AG04450 (cell line): Measurements from ENCODE around the gene FGD1. TPM values are rescaled to one million over a fixed set of nuclear protein-coding genes. Genes with fewer than 3 reads are reported as not detected.
A peak's percentile ranks its signal among the peaks of the same experiment; 100 is the strongest.

ENCODE experiments used
- CTCF ChIA-PET: fragments of 300-600, 350-600 bp; formaldehyde crosslinking; extraction: SDS; loops from one replicate; lab custom pipeline; 2022; ENCODE audit warnings: antibody characterized with exemption, inconsistent platforms; lab: Charles Lee
- POLR2A ChIA-PET: fragments of 350-600 bp; formaldehyde crosslinking; extraction: SDS; loops from one replicate; lab custom pipeline; 2021; ENCODE audit warnings: antibody characterized with exemption, inconsistent platforms; lab: Yijun Ruan, JAX
- DNase-seq: peaks from one replicate; pipeline ENCODE4 v3.0.0-alpha.2; 2011; ENCODE audit warnings: low read depth, low spot score
- H3K27ac ChIP-seq: one replicate; pipeline ENCODE4 v1.5.1; 2012; ENCODE audit warnings: low read depth, low read length, control low read depth
- H3K27me3 ChIP-seq: one replicate; pipeline ENCODE4 v1.6.0; 2012; ENCODE audit warnings: low read length; ENCODE audit not compliant: control insufficient read depth, insufficient read depth
- H3K4me3 ChIP-seq: 2 replicates; pipeline ENCODE4 v1.5.1; 2011; ENCODE audit warnings: mild to moderate bottlenecking, low read depth, low read length, control low read depth
- H3K9me3 ChIP-seq: 2 replicates; pipeline ENCODE4 v1.5.1; 2012; ENCODE audit warnings: low read length; ENCODE audit not compliant: control insufficient read depth, insufficient read depth
- polyA plus RNA-seq: library from polyadenylated mRNA; depleted of rRNA; stranded (reverse); fragments of >200 nt; gene quantifications from 2 replicates; pipeline ENCODE4 v1.2.3, GENCODE V29; 2011
- TF ChIP-seq, protein P1 (sequence below): IDR thresholded peaks from 2 replicates; pipeline ENCODE4 v1.5.1; 2011; ENCODE audit warnings: low read depth, low read length, control low read depth, inconsistent platforms

FGD1 gene
- polyA plus RNA-seq, 1 experiment: 4.1 TPM

DNA sequence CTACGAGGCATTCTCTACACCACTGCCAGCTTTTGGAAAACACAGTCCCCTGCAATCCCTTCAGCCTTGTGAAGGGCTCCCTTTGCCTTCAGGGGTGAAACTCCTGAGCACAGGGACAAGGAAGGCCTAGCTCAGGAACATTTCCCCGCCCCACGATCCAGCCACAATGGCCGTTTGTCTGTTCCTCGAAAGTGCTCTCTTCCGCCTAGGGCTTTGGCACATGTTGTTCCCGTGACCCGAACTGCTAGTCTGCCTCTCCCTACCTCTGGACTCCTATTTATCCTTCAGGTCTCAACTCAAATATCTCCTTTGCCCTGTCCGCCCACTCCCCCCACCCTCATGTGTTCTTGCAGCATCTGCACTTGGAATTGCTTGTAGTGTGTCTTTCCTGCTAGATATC is 12.1 kb downstream of the FGD1 start:
- TF ChIP-seq, protein P1, sequence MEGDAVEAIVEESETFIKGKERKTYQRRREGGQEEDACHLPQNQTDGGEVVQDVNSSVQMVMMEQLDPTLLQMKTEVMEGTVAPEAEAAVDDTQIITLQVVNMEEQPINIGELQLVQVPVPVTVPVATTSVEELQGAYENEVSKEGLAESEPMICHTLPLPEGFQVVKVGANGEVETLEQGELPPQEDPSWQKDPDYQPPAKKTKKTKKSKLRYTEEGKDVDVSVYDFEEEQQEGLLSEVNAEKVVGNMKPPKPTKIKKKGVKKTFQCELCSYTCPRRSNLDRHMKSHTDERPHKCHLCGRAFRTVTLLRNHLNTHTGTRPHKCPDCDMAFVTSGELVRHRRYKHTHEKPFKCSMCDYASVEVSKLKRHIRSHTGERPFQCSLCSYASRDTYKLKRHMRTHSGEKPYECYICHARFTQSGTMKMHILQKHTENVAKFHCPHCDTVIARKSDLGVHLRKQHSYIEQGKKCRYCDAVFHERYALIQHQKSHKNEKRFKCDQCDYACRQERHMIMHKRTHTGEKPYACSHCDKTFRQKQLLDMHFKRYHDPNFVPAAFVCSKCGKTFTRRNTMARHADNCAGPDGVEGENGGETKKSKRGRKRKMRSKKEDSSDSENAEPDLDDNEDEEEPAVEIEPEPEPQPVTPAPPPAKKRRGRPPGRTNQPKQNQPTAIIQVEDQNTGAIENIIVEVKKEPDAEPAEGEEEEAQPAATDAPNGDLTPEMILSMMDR: no peak
- Histone ChIP-seq H3K27ac (no peak overlapping the region), H3K4me3 (no peak overlapping the region), H3K9me3 (no peaks in the 10 kb centered on the region), H3K27me3 (no peaks in the 10 kb centered on the region)
- no peak for DNase-seq
- POLR2A ChIA-PET: no interaction called here
- CTCF ChIA-PET: no interaction called here

DNA sequence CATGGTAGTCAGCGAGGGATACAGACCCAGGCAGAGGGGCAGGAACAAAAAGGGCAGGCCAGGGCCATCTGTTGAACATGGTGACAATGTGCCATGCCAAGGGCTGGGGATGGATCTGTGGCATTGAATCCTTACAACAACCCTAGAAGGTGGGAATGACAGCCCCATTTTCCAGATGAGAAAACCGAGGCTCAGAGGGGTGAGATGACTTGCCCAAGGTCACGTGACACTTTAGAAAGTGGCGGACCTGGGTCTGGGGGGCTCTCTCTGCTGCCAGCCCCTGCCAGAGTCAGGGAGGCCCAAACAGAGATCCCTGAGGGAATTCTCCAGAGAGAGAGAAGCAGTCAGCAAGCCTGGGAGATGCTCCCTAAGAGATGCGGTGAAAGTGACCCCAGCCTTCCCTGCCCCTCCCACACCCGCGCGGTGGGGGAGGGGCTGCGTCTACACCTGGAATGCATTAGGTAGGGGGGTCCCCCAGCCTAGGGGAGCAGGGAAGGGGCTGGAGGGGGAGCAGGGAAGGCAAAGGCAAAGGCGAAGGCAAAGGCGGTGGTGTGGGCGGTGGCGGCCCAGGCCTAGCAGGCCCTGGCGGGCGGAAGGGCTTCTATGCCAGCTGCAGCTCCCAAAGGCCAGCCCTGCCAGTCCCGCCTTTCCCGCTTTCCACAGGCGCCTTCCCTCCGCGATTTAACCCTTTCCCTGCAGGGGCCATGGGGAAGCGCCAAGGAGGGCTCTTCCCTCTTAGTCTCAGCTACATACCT is 13.0 kb downstream of the FGD1 start:
- ChIA-PET POLR2A (interaction anchor here (0.6 kb wide), 1 partner anchor 157 kb away, joined by 3 read pairs; no protein-coding TSS in a partner anchor), CTCF (interaction anchor here (0.5 to 0.7 kb wide), 7 partner anchors 8 to 64 kb away, joined by 3 to 6 read pairs (median 4); no protein-coding TSS in a partner anchor)
- TF ChIP-seq, protein P1: no peak
- DNase-seq: no peak
- Histone ChIP-seq H3K4me3 (no peak overlapping the region), H3K9me3 (no peaks in the 10 kb centered on the region), H3K27me3 (no peaks in the 10 kb centered on the region), H3K27ac (peak overlapping the region; percentile 70)

DNA sequence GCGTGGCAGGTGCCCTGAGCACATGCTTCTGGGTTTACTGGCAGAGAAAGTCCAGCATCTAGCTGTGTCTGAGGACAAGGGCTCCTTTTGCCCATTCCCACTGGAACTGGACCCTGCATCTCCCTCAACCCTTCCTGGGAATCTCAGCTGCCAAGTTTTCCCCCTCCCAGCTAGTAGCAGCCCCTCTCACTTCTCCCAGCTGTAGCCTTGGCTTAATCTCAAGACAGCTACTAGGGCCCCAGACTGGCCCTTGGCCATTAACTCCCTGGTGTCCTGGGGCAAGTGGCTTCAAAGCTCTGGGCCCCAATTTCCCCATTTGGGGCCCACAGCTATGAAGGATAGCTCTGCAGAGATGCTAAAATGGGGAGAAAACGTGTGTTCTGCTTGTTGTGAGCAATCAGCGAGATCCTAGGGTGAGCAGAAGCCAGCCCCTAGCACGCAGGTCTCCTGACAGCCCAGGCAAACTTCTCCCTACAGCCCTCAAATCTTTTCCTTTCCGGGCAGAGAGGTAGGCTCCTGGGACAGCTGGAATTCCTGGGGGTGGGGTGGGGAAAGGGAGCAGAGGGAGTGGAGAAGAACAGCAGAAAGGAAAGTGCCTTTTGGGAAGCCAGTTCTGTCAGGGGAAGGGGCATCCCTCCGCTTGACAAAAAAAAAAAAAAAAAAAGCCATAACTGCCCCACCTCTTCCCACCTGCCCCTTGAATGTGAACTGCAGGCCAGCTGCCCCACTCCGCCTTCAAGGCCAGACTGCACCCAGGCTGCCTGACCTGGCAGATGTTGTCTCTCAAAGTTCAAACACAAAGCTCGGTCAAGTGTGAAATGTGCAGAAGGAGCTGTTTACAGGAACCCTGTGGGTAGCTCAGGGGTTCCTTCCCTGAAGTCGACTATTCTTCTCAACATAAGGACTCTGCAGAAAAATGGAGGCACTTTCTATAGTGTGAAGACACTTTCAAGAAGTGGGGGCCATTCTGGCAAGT is 16.6 kb downstream of the FGD1 start:
- Histone ChIP-seq H3K27ac (no peak overlapping the region), H3K27me3 (no peaks in the 10 kb centered on the region), H3K4me3 (no peak overlapping the region), H3K9me3 (no peaks in the 10 kb centered on the region)
- CTCF ChIA-PET: interaction anchor here (0.7 to 0.8 kb wide), 2 partner anchors 13 to 316 kb away, joined by 3 to 9 read pairs; no protein-coding TSS in a partner anchor
- POLR2A ChIA-PET: no interaction called here
- TF ChIP-seq, protein P1: no peak
- DNase-seq: no peak

DNA sequence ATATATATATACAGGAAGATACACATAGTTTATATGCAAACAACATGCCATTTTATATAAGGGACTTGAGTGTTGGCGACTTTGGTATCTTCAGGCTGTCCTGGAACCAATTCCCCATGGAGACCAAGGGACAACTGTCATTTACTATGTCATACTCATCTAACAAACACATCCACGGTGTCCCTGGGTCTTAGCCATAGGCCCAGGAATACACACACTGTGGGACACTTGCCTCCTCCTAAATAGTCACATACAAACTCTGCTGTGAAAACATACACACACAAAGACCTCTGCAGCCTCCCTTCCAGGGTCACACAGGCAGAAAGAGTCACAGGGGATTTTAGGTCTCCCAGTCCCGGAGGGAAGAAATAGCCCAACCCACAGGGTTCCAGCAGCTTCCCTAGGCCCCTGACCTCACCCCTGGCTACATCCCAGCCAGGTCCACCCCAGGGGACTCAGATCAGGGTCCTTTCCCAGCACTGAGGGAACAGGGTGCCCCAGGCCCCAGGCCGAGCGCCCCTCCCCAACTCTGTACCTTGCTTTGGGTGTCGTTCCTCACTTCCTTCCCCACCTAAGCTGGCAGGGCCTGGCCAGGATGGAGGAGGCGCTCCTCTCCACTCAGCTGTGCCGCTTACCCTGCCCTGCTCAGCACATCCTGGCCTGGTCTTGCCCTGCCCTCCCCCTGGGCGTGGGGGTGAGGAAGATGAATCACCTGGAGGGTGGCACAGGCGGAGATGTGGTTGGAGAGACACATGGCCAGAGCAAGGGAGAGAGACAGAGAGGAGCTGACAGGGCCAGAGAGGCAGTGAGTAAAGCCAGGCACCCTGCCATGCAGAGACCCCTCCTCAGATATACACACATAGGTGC is 21.8 kb downstream of the FGD1 start:
- Histone ChIP-seq H3K4me3 (no peak overlapping the region), H3K27me3 (no peaks in the 10 kb centered on the region), H3K9me3 (no peaks in the 10 kb centered on the region), H3K27ac (no peak overlapping the region)
- no peak for DNase-seq
- CTCF ChIA-PET: no interaction called here
- TF ChIP-seq, protein P1: no peak
- POLR2A ChIA-PET: no interaction called here
